K562 (cell line): Measurements from ENCODE around the gene METRN. TPM values are rescaled to one million over a fixed set of nuclear protein-coding genes. Genes with fewer than 3 reads are reported as not detected.
A peak's percentile ranks its signal among the peaks of the same experiment; 100 is the strongest.

Source experiments
- ARHGAP35 ChIP-seq: fragments of 450-650 bp; IDR thresholded peaks from 2 replicates; pipeline ENCODE4 v1.6.1; 2018; ENCODE audit not compliant: partially characterized antibody
- ARID2 ChIP-seq: fragments of 450-650 bp; IDR thresholded peaks from 2 replicates; pipeline ENCODE4 v1.6.1; 2017; ENCODE audit warnings: antibody characterized with exemption, mild to moderate bottlenecking
- DACH1 ChIP-seq: fragments of 450-650 bp; IDR thresholded peaks from 2 replicates; pipeline ENCODE4 v1.6.1; 2018; ENCODE audit not compliant: partially characterized antibody
- GATA2 ChIP-seq: sonication (generic); formaldehyde crosslinking; IDR thresholded peaks from 2 replicates; pipeline ENCODE4 v1.4.0; 2020; ENCODE audit warnings: mild to moderate bottlenecking, missing genetic modification reagents
- HMG20B ChIP-seq: fragments of 250-450 bp; sonication (Bioruptor Pico); IDR thresholded peaks from 2 replicates; pipeline ENCODE4 v1.5.0; 2021; ENCODE audit warnings: mild to moderate bottlenecking
- MAFF ChIP-seq: IDR thresholded peaks from 2 replicates; pipeline ENCODE4 v1.6.1; 2012; ENCODE audit warnings: low read length, improper control_type of control experiment
- MYC ChIP-seq, 2 experiments: fragments of 250-450 bp in 1 of 2; sonication (Bioruptor Pico) in 1 of 2; IDR thresholded peaks; 2 replicates each; pipeline versions ENCODE4 v1.5.1 to v1.6.1; 2012 to 2021; ENCODE audit warnings: low read depth in 2 of 2, borderline replicate concordance in 1 of 2, improper control_type of control experiment in 1 of 2, low read length in 1 of 2, mild to moderate bottlenecking in 1 of 2, moderate library complexity in 1 of 2
- NCOA6 ChIP-seq: fragments of 450-650 bp; IDR thresholded peaks from 2 replicates; pipeline ENCODE4 v1.6.1; 2017; ENCODE audit warnings: mild to moderate bottlenecking
- SREBF1 ChIP-seq: fragments of 150-350 bp; IDR thresholded peaks from 2 replicates; pipeline ENCODE4 v1.6.1; 2014; ENCODE audit warnings: antibody characterized with exemption, low read depth, low read length, borderline replicate concordance
- XRCC3 ChIP-seq: fragments of 450-650 bp; IDR thresholded peaks from 2 replicates; pipeline ENCODE4 v1.6.1; 2017; ENCODE audit warnings: mild to moderate bottlenecking, moderate library complexity
- YBX1 ChIP-seq: fragments of 450-650 bp; IDR thresholded peaks from 2 replicates; pipeline ENCODE4 v1.7.1; 2016; ENCODE audit warnings: mild to moderate bottlenecking
- ZBTB1 ChIP-seq: sonication (generic); formaldehyde crosslinking; IDR thresholded peaks from 2 replicates; pipeline ENCODE4 v1.8.1; 2023; ENCODE audit warnings: missing genetic modification reagents, low read depth, mild to moderate bottlenecking, borderline replicate concordance
- ZNF274 ChIP-seq: IDR thresholded peaks from 2 replicates; pipeline ENCODE4 v1.6.1; 2011; ENCODE audit warnings: low read depth, mild to moderate bottlenecking, low read length, moderate library complexity, borderline replicate concordance
- ZNF507 ChIP-seq: conservative IDR thresholded peaks from 2 replicates; pipeline ENCODE4 v1.6.1; 2017; ENCODE audit warnings: missing genetic modification characterization, missing compliant biosample characterization
- polyA plus RNA-seq, 8 experiments: library from polyadenylated mRNA; depleted of rRNA in 4 of 8; stranded (reverse) in 5 of 8; unstranded in 3 of 8; fragments of >200 nt; fragmentation: Nextera tagmentation in 2 of 8; fragmentation: Illumina TruSeq in 1 of 8; extraction: Ambion mirVana in 2 of 8; extraction: Trizol in 1 of 8; gene quantifications; 2 replicates each; pipeline versions ENCODE4 v1.2.1 to v1.2.3, GENCODE V29; 2011 to 2014; ENCODE audit warnings: inconsistent platforms in 1 of 8, missing spikeins in 1 of 8
- total RNA-seq, 7 experiments: library from RNA; depleted of rRNA in 6 of 7; stranded (reverse); fragments of >200 nt in 6 of 7; fragmentation: Illumina TruSeq in 2 of 7; extraction: Trizol in 2 of 7; gene quantifications; 2 replicates each; pipeline versions ENCODE4 v1.2.1 to v1.2.3, GENCODE V29; 2011 to 2021; ENCODE audit warnings: low replicate concordance in 1 of 7
- TF ChIP-seq, protein P1 (sequence below): sonication (generic); formaldehyde crosslinking; IDR thresholded peaks from 2 replicates; pipeline ENCODE4 v1.8.0; 2022; ENCODE audit warnings: mild to moderate bottlenecking, missing genetic modification reagents
- TF ChIP-seq, protein P2 (sequence below), 2 experiments: fragments of 450-650 bp; conservative IDR thresholded peaks; 2 replicates each; pipeline ENCODE4 v1.6.1; 2017; ENCODE audit warnings: mild to moderate bottlenecking in 2 of 2, moderate library complexity in 2 of 2
- TF ChIP-seq, protein P3 (sequence below): fragments of 450-650 bp; IDR thresholded peaks from 2 replicates; pipeline ENCODE4 v1.6.1; 2016; ENCODE audit warnings: mild to moderate bottlenecking
- TF ChIP-seq, protein P4 (sequence below): fragments of 250-450 bp; sonication (Bioruptor Pico); IDR thresholded peaks from 2 replicates; pipeline ENCODE4 v1.8.0; 2021; ENCODE audit warnings: mild to moderate bottlenecking, moderate library complexity
- TF ChIP-seq, protein P5 (sequence below): sonication (generic); formaldehyde crosslinking; IDR thresholded peaks from 2 replicates; pipeline ENCODE4 v1.4.0; 2020; ENCODE audit warnings: mild to moderate bottlenecking, missing genetic modification reagents

Gene METRN
- total and polyA plus RNA-seq, 9 of the 15 experiments (the other 6 are each of a cell fraction or from before 2014, with no cell fraction given): 0.20 to 89.8 (median 15.4) TPM

DNA sequence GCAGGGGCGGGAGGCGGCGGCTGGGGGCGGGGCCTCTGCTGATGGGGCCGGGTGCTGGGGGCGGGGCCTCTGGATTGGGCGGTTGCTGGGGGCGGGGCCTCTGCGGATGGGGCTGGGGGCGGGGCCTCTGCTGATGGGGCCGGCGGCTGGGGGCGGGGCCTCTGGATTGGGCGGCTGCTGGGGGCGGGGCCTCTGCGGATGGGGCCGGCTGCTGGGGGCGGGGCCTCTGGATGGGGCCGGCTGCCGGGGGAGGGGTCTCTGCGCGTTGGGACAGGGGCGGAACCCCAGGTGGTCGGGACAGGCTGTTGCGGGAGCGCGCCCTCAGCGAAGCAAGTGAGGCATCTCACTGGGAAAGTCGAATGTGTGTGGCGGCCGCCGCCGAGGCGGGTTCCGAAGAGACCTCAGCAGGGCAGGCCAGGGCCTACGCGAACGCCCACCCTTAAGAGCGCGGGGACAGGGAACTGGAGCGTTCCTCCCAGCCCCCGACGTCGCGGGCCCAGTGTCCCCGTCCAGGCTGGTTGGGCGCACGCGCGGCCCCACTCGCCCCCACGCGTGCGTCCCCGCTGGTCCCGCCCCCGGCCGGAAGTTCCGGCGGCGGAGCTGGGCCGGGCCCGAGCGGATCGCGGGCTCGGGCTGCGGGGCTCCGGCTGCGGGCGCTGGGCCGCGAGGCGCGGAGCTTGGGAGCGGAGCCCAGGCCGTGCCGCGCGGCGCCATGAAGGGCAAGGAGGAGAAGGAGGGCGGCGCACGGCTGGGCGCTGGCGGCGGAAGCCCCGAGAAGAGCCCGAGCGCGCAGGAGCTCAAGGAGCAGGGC is 34.9 kb upstream of the METRN start, which contains the start of gene STUB1 (continued):
- TF ChIP-seq, protein P1, sequence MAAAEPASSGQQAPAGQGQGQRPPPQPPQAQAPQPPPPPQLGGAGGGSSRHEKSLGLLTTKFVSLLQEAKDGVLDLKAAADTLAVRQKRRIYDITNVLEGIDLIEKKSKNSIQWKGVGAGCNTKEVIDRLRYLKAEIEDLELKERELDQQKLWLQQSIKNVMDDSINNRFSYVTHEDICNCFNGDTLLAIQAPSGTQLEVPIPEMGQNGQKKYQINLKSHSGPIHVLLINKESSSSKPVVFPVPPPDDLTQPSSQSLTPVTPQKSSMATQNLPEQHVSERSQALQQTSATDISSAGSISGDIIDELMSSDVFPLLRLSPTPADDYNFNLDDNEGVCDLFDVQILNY: no peak
- TF ChIP-seq MAFF: no peak
- TF ChIP-seq SREBF1: no peak
- no peak for TF ChIP-seq ZNF507 (tag)
- TF ChIP-seq, protein P2, sequence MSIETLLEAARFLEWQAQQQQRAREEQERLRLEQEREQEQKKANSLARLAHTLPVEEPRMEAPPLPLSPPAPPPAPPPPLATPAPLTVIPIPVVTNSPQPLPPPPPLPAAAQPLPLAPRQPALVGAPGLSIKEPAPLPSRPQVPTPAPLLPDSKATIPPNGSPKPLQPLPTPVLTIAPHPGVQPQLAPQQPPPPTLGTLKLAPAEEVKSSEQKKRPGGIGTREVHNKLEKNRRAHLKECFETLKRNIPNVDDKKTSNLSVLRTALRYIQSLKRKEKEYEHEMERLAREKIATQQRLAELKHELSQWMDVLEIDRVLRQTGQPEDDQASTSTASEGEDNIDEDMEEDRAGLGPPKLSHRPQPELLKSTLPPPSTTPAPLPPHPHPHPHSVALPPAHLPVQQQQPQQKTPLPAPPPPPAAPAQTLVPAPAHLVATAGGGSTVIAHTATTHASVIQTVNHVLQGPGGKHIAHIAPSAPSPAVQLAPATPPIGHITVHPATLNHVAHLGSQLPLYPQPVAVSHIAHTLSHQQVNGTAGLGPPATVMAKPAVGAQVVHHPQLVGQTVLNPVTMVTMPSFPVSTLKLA (conservative IDR thresholded peaks at IDR 0.05): peak; percentile 56 to 89
- TF ChIP-seq HMG20B (CRISPR knock-in tag): no peak
- no peak for TF ChIP-seq YBX1
- TF ChIP-seq, protein P3, sequence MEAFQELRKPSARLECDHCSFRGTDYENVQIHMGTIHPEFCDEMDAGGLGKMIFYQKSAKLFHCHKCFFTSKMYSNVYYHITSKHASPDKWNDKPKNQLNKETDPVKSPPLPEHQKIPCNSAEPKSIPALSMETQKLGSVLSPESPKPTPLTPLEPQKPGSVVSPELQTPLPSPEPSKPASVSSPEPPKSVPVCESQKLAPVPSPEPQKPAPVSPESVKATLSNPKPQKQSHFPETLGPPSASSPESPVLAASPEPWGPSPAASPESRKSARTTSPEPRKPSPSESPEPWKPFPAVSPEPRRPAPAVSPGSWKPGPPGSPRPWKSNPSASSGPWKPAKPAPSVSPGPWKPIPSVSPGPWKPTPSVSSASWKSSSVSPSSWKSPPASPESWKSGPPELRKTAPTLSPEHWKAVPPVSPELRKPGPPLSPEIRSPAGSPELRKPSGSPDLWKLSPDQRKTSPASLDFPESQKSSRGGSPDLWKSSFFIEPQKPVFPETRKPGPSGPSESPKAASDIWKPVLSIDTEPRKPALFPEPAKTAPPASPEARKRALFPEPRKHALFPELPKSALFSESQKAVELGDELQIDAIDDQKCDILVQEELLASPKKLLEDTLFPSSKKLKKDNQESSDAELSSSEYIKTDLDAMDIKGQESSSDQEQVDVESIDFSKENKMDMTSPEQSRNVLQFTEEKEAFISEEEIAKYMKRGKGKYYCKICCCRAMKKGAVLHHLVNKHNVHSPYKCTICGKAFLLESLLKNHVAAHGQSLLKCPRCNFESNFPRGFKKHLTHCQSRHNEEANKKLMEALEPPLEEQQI: no peak
- TF ChIP-seq ARHGAP35: no peak
- TF ChIP-seq, protein P4, sequence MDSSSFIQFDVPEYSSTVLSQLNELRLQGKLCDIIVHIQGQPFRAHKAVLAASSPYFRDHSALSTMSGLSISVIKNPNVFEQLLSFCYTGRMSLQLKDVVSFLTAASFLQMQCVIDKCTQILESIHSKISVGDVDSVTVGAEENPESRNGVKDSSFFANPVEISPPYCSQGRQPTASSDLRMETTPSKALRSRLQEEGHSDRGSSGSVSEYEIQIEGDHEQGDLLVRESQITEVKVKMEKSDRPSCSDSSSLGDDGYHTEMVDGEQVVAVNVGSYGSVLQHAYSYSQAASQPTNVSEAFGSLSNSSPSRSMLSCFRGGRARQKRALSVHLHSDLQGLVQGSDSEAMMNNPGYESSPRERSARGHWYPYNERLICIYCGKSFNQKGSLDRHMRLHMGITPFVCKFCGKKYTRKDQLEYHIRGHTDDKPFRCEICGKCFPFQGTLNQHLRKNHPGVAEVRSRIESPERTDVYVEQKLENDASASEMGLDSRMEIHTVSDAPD (CRISPR knock-in tag): no peak
- no peak for TF ChIP-seq GATA2 (CRISPR knock-in tag)
- peak; percentile 96; the same call in 1 of the 2 replicates for TF ChIP-seq NCOA6
- TF ChIP-seq, protein P5, sequence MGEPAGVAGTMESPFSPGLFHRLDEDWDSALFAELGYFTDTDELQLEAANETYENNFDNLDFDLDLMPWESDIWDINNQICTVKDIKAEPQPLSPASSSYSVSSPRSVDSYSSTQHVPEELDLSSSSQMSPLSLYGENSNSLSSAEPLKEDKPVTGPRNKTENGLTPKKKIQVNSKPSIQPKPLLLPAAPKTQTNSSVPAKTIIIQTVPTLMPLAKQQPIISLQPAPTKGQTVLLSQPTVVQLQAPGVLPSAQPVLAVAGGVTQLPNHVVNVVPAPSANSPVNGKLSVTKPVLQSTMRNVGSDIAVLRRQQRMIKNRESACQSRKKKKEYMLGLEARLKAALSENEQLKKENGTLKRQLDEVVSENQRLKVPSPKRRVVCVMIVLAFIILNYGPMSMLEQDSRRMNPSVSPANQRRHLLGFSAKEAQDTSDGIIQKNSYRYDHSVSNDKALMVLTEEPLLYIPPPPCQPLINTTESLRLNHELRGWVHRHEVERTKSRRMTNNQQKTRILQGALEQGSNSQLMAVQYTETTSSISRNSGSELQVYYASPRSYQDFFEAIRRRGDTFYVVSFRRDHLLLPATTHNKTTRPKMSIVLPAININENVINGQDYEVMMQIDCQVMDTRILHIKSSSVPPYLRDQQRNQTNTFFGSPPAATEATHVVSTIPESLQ: peak; percentile 45; the same call in 1 of the 2 replicates
- TF ChIP-seq XRCC3: no peak
- TF ChIP-seq DACH1: no peak
- TF ChIP-seq MYC (IDR thresholded peaks at IDR 0.05; ENCODE audit: low read depth, low read length): peak; percentile 64; the same call in 1 of the 2 replicates
- TF ChIP-seq MYC (CRISPR knock-in tag; IDR thresholded peaks at IDR 0.05; ENCODE audit: borderline replicate concordance, low read depth): no peak
- no peak for TF ChIP-seq ARID2
- TF ChIP-seq ZBTB1: no peak
- no peak for TF ChIP-seq ZNF274
